Osteocyte (in vitro differentiated cells): ENCODE data around the gene RAB38. TPM values are rescaled to one million over a fixed set of nuclear protein-coding genes. Genes with fewer than 3 reads are reported as not detected.

Source experiments
- DNase-seq: peaks from one replicate; pipeline ENCODE4 v3.0.0; 2021; ENCODE audit warnings: mixed read lengths; ENCODE audit not compliant: unreplicated experiment; ENCODE audit errors: extremely low spot score
- H3K27ac Mint-ChIP-seq: one replicate; pipeline ENCODE4 v1.8.0; 2021; ENCODE audit warnings: mild to moderate bottlenecking, mixed read lengths; ENCODE audit not compliant: unreplicated experiment
- H3K27me3 Mint-ChIP-seq: one replicate; pipeline ENCODE4 v1.8.0; 2021; ENCODE audit warnings: mixed read lengths; ENCODE audit not compliant: unreplicated experiment
- H3K36me3 Mint-ChIP-seq: one replicate; pipeline ENCODE4 v1.8.0; 2021; ENCODE audit warnings: mixed read lengths; ENCODE audit not compliant: unreplicated experiment
- H3K4me1 Mint-ChIP-seq: one replicate; pipeline ENCODE4 v1.8.0; 2021; ENCODE audit warnings: mixed read lengths; ENCODE audit not compliant: unreplicated experiment
- H3K4me3 Mint-ChIP-seq: one replicate; pipeline ENCODE4 v1.8.0; 2021; ENCODE audit warnings: mild to moderate bottlenecking, moderate library complexity, mixed read lengths; ENCODE audit not compliant: unreplicated experiment
- H3K9me3 Mint-ChIP-seq: one replicate; pipeline ENCODE4 v1.8.0; 2021; ENCODE audit warnings: mixed read lengths; ENCODE audit not compliant: unreplicated experiment
- total RNA-seq: library from RNA; stranded (reverse); gene quantifications from 2 replicates; pipeline ENCODE4 v1.2.1, GENCODE V29; 2021
- TF ChIP-seq, protein P1 (sequence below): fragments of 200-600 bp; sonication (generic); IDR thresholded peaks from 2 replicates; pipeline ENCODE4 v1.5.0; 2021; ENCODE audit warnings: antibody characterized with exemption, mild to moderate bottlenecking, moderate library complexity

RAB38 gene
- total RNA-seq, 1 donor from 2014 or later = not detected

DNA sequence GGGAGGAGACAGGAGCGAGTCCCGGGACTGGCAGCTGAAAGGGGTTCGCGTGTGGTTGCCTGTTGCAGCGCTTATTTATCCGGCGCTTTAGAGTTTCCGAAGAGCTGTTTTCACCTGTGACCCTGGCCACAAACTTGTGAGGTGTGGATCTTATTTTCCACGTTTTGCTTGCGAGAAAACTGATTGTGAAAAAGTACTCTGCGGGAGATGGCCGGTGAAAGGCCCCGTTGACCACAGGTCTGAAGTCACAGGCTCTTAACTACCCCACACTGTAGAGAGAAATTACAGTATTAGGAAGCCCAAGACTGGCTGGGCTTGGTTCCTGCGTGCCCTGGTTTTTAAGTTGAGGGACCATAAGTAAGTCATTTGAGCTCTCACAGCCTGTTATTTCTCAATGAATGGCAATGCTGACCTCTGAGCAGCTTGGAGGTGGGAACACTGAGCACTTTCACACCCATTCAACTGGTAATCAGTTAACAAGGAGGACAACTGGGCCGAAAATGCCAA, 379 bp upstream of the RAB38 start:
- no peaks in the 10 kb centered on the region for H3K36me3 Mint-ChIP-seq
- TF ChIP-seq, protein P1, sequence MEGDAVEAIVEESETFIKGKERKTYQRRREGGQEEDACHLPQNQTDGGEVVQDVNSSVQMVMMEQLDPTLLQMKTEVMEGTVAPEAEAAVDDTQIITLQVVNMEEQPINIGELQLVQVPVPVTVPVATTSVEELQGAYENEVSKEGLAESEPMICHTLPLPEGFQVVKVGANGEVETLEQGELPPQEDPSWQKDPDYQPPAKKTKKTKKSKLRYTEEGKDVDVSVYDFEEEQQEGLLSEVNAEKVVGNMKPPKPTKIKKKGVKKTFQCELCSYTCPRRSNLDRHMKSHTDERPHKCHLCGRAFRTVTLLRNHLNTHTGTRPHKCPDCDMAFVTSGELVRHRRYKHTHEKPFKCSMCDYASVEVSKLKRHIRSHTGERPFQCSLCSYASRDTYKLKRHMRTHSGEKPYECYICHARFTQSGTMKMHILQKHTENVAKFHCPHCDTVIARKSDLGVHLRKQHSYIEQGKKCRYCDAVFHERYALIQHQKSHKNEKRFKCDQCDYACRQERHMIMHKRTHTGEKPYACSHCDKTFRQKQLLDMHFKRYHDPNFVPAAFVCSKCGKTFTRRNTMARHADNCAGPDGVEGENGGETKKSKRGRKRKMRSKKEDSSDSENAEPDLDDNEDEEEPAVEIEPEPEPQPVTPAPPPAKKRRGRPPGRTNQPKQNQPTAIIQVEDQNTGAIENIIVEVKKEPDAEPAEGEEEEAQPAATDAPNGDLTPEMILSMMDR = no peak
- no peak overlapping the region for H3K27ac Mint-ChIP-seq
- no peak for DNase-seq
- H3K4me1 Mint-ChIP-seq = peaks cover 8% of the 10 kb centered on the region
- H3K27me3 Mint-ChIP-seq = peaks cover 19% of the 10 kb centered on the region
- H3K9me3 Mint-ChIP-seq = no peaks in the 10 kb centered on the region
- H3K4me3 Mint-ChIP-seq = no peak overlapping the region

DNA sequence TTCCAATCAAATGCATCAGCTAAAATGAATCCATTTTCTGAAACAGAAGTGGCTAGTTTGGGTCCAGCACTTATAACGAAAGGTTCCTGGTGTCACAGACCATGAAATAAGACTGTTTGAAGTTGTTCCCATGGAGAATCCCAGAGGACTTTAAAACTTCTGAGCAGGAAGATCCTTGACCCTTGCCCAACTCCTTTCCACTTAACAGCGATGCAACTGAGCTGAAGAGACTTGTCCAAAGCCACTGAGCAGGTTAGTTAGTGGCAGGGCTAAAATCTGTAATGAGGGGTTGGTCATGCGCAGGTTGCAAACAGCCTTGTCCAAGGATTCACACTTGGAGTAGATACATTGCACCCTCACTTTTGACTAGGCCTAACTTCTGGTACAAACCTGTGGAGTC, 1.3 kb downstream of the RAB38 start:
- H3K36me3 Mint-ChIP-seq = no peaks in the 10 kb centered on the region
- H3K9me3 Mint-ChIP-seq = no peaks in the 10 kb centered on the region
- no peak overlapping the region for H3K4me3 Mint-ChIP-seq
- DNase-seq = no peak
- H3K27me3 Mint-ChIP-seq = peaks cover 15% of the 10 kb centered on the region
- TF ChIP-seq, protein P1 = no peak
- H3K4me1 Mint-ChIP-seq = peaks cover 8% of the 10 kb centered on the region
- H3K27ac Mint-ChIP-seq = no peak overlapping the region

DNA sequence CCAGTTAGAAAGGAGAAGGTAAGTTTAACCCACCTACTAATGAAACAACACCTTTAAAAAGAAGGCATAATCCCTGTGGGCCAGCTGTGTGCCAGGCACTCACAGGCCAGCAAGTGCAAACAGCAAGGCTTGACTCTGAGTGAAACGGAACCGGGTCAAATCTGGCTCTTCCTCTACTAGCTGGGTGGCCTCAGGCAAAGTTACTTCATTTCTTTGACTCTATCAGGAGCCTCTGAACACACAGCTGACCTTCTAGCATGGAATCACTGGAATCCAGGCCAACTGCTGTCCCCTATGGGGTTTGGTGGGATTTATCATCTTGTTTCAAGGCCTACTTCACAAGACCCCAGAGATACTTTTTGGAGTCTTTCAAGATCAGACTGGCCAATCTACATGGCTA, 3.3 kb downstream of the RAB38 start:
- H3K36me3 Mint-ChIP-seq = no peaks in the 10 kb centered on the region
- H3K4me1 Mint-ChIP-seq = peaks cover 8% of the 10 kb centered on the region
- TF ChIP-seq, protein P1 = no peak
- no peak overlapping the region for H3K27ac Mint-ChIP-seq
- H3K4me3 Mint-ChIP-seq = no peak overlapping the region
- no peaks in the 10 kb centered on the region for H3K9me3 Mint-ChIP-seq
- H3K27me3 Mint-ChIP-seq = peaks cover 15% of the 10 kb centered on the region
- DNase-seq = no peak

DNA sequence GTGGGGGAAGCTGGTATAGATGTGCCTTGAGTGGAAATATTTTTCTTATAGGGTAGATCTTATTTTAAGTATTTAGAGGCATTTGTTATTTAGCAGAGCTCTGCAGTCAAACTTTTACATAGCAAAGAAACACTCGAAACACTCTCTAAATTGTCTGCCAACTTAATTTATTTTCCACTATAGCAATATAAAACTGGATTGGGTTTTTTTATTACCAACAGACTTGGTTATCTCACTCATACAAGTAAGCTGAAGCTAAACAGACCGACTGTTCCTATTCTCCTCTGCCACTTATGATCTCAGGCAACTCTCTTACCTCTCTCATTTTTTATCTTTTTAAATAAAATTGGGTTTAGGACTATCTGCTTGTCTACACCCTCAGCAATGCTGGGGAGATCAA, 4.6 kb downstream of the RAB38 start:
- Mint-ChIP-seq H3K4me3 (no peak overlapping the region), H3K4me1 (peaks cover 8% of the 10 kb centered on the region), H3K9me3 (no peaks in the 10 kb centered on the region), H3K36me3 (no peaks in the 10 kb centered on the region), H3K27ac (no peak overlapping the region), H3K27me3 (peaks cover 10% of the 10 kb centered on the region)
- TF ChIP-seq, protein P1 = no peak
- DNase-seq = no peak

DNA sequence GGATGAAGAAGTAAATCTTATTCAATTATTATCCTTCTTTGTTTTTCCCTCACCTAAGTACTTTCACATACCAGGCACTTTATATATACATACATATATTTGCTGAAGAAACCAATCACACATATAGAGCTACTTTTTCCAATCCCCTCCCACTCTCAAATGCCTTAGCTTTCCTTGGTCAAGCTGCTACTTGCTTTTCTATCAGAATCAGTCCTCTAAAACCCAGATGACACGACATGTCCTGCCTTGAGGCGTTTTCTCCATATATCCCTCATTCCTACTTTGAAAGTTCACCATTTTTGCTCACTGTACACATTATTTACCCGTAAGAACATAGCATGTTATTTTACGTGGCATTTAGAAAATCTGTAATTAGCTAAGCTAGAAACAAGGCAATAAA, 5.4 kb downstream of the RAB38 start:
- Mint-ChIP-seq H3K4me1 (peaks cover 6% of the 10 kb centered on the region), H3K4me3 (no peak overlapping the region), H3K27ac (no peak overlapping the region), H3K27me3 (peaks cover 5% of the 10 kb centered on the region), H3K36me3 (no peaks in the 10 kb centered on the region), H3K9me3 (no peaks in the 10 kb centered on the region)
- TF ChIP-seq, protein P1 = no peak
- no peak for DNase-seq
